ENCODE measurements around the gene LDLR. TPM values are rescaled to one million over a fixed set of nuclear protein-coding genes. Genes with fewer than 3 reads are reported as not detected.
"Not testable (repeated sequence)": the region's sequence is repeated elsewhere in the genome, so short reads cannot be mapped to it uniquely, and the experiment has no call there.

The LDLR gene
- polyA plus RNA-seq, 4 donors = 21.9 to 29.5 (median 24.7) TPM

GRCh38 chr19:11137542-11138384, 48.5 kb downstream of the LDLR start:
- DNase-seq (ENCODE audit: low read depth in 4 of 4, low spot score in 2 of 4) = peak in 2 of 4 donors; percentile 80 to 81

GRCh38 chr19:11138601-11139300, 49.5 kb downstream of the LDLR start:
- DNase-seq (ENCODE audit: low read depth in 4 of 4, low spot score in 2 of 4) = no peak

- DNase-seq (ENCODE audit: low read depth in 4 of 4, low spot score in 2 of 4) = not testable (repeated sequence)
Observed at GRCh38 chr19:11140023-11140538, 50.8 kb downstream of the LDLR start.

- no peak for DNase-seq (ENCODE audit: low read depth in 4 of 4, low spot score in 2 of 4)
Observed at GRCh38 chr19:11140896-11141295, 51.6 kb downstream of the LDLR start.

GRCh38 chr19:11141937-11142527, 52.8 kb downstream of the LDLR start:
- no peak for DNase-seq (ENCODE audit: low read depth in 4 of 4, low spot score in 2 of 4)

- peak in 2 of 4 donors; percentile 66 to 76 for DNase-seq (ENCODE audit: low read depth in 4 of 4, low spot score in 2 of 4)
Observed at GRCh38 chr19:11142528-11143171, 53.4 kb downstream of the LDLR start.

- no peak for DNase-seq (ENCODE audit: low read depth in 4 of 4, low spot score in 2 of 4)
Observed at GRCh38 chr19:11145536-11145924, 56.3 kb downstream of the LDLR start.

- no peak for DNase-seq (ENCODE audit: low read depth in 4 of 4, low spot score in 2 of 4)
Observed at GRCh38 chr19:11148001-11148400, 58.7 kb downstream of the LDLR start.

GRCh38 chr19:11151181-11151580, 61.9 kb downstream of the LDLR start:
- peak in 1 of 4 donors; percentile 33 for DNase-seq (ENCODE audit: low read depth in 4 of 4, low spot score in 2 of 4)

GRCh38 chr19:11152318-11153062, 63.2 kb downstream of the LDLR start:
- DNase-seq (ENCODE audit: low read depth in 4 of 4, low spot score in 2 of 4) = no peak

GRCh38 chr19:11154683-11155047, 65.4 kb downstream of the LDLR start:
- no peak for DNase-seq (ENCODE audit: low read depth in 4 of 4, low spot score in 2 of 4)

- DNase-seq (ENCODE audit: low read depth in 4 of 4, low spot score in 2 of 4) = peak; percentile 85 to 95 (median 95)
Observed at GRCh38 chr19:11155373-11156120, 66.3 kb downstream of the LDLR start, which contains the start of gene SPC24. TSS of gene SPC24 (minus strand) at chr19:11155782. CDS start at chr19:11155776, 6 bp downstream.

- DNase-seq (ENCODE audit: low read depth in 4 of 4, low spot score in 2 of 4) = no peak
Observed at GRCh38 chr19:11159598-11160439, 70.6 kb downstream of the LDLR start.

- not testable (repeated sequence) for DNase-seq (ENCODE audit: low read depth in 4 of 4, low spot score in 2 of 4)
Observed at GRCh38 chr19:11160440-11160768, 71.1 kb downstream of the LDLR start.

GRCh38 chr19:11164296-11164695, 75.0 kb downstream of the LDLR start:
- no peak for DNase-seq (ENCODE audit: low read depth in 4 of 4, low spot score in 2 of 4)

GRCh38 chr19:11164879-11165406, 75.7 kb downstream of the LDLR start:
- DNase-seq (ENCODE audit: low read depth in 4 of 4, low spot score in 2 of 4) = peak in 1 of 4 donors; percentile 59

- no peak for DNase-seq (ENCODE audit: low read depth in 4 of 4, low spot score in 2 of 4)
Observed at GRCh38 chr19:11165486-11166030, 76.3 kb downstream of the LDLR start.
